PC-9 (cell line): Measurements from ENCODE around the gene BMP8A.

Source experiments
- EZH2 ChIP-seq: fragments of 200-600 bp; sonication (generic); IDR thresholded peaks from 2 replicates; pipeline ENCODE4 v1.8.0; 2017; ENCODE audit warnings: antibody characterized with exemption, low read depth
- TF ChIP-seq, protein P1 (sequence below): fragments of 200-600 bp; sonication (generic); conservative IDR thresholded peaks from 2 replicates; pipeline ENCODE4 v1.6.1; 2017; ENCODE audit warnings: mixed run types, antibody characterized with exemption, mild to moderate bottlenecking, moderate library complexity

DNA sequence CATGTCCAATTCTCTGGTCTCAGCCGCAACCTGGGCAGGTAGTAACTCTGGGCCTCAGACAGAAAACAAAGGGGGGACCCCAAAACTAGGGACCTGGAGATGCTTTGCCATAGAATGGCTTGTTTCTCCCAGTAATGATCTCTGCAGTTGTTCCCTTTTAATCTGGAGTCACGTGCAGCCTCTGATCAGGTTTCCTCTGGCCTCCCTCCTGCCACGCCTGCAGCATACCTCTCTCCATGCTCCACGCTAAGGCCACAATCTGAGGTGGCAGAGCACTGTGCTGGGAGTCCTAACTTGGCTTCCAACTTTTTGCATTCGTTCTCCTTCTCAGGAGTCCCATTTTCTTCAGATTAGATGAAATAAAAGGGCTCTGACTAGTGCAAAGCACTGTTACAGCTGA is 83.2 kb downstream of the BMP8A start:
- TF ChIP-seq, protein P1, sequence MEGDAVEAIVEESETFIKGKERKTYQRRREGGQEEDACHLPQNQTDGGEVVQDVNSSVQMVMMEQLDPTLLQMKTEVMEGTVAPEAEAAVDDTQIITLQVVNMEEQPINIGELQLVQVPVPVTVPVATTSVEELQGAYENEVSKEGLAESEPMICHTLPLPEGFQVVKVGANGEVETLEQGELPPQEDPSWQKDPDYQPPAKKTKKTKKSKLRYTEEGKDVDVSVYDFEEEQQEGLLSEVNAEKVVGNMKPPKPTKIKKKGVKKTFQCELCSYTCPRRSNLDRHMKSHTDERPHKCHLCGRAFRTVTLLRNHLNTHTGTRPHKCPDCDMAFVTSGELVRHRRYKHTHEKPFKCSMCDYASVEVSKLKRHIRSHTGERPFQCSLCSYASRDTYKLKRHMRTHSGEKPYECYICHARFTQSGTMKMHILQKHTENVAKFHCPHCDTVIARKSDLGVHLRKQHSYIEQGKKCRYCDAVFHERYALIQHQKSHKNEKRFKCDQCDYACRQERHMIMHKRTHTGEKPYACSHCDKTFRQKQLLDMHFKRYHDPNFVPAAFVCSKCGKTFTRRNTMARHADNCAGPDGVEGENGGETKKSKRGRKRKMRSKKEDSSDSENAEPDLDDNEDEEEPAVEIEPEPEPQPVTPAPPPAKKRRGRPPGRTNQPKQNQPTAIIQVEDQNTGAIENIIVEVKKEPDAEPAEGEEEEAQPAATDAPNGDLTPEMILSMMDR: no peak
- no peak for TF ChIP-seq EZH2
